Muscle of back (tissue), 11 donors: ENCODE results near the gene MAP7D1. TPM values are rescaled to one million over a fixed set of nuclear protein-coding genes. Genes with fewer than 3 reads are reported as not detected.
"Not testable (repeated sequence)": the region's sequence is repeated elsewhere in the genome, so short reads cannot be mapped to it uniquely, and the experiment has no call there.

ENCODE experiments used
- DNase-seq, 3 donors: peaks; one replicate each; pipeline versions ENCODE4 v3.0.0 to v3.0.0-alpha.2; 2013
- polyA plus RNA-seq, 10 donors: library from polyadenylated mRNA; unstranded; fragments of 120-200 nt; gene quantifications; one replicate each; pipeline ENCODE4 v1.2.1, GENCODE V29; 2013; ENCODE audit not compliant: insufficient read length in 10 of 10

MAP7D1 gene
- polyA plus RNA-seq, 10 donors, result 117 to 169 (median 141) TPM

DNA sequence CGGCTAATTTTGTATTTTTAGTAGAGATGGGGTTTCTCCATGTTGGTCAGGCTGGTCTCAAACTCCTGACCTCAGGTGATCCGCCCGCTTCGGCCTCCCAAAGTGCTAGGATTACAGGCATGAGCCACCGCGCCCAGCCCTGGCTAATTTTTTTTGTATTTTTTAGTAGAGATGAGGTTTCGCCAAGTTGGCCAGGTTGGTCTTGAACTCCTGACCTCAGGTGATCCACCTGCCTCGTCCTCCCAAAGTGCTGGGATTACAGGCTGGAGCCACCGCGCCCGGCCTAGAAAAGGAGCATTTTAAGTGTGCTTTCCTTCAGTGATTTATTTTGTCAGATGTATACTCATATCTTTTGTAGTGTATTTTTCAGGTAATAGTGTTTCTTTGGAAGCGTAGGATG is 74.3 kb downstream of the MAP7D1 start:
- not testable (repeated sequence) for DNase-seq

Other genes starting within 250 kb of the MAP7D1 start
- gene AGO3, start 225.1 kb upstream of the MAP7D1 start, polyA plus RNA-seq, result 10 to 100 TPM in 5 of 10 donors, 1 to 10 TPM in 5; 8.0 to 13.9 (median 10.7) TPM
- gene TEKT2, start 72.1 kb upstream of the MAP7D1 start, polyA plus RNA-seq, result under 1 TPM; 0.28 to 0.65 (median 0.46) TPM
- 10 to 100 TPM; 21.8 to 26.8 (median 25.4) TPM for gene ADPRS, start 67.3 kb upstream of the MAP7D1 start, polyA plus RNA-seq
- 10 to 100 TPM in 8 of 10 donors, 1 to 10 TPM in 2; 5.5 to 35.9 (median 16.9) TPM for gene COL8A2, start 30.9 kb upstream of the MAP7D1 start, polyA plus RNA-seq
- gene TRAPPC3, start 6.7 kb upstream of the MAP7D1 start, polyA plus RNA-seq, result 10 to 100 TPM; 32.3 to 44.8 (median 33.9) TPM
- gene THRAP3, start 68.3 kb downstream of the MAP7D1 start, polyA plus RNA-seq, result 100 to 1,000 TPM in 3 of 10 donors, 10 to 100 TPM in 7; 83.5 to 120 (median 95.6) TPM
- gene SH3D21, start 150.2 kb downstream of the MAP7D1 start, polyA plus RNA-seq, result 1 to 10 TPM; 1.8 to 5.1 (median 3.1) TPM
- gene EVA1B, start 167.5 kb downstream of the MAP7D1 start, polyA plus RNA-seq, result 10 to 100 TPM; 17.7 to 53.6 (median 29.9) TPM
- 10 to 100 TPM; 18.0 to 31.0 (median 23.9) TPM for gene STK40, start 229.8 kb downstream of the MAP7D1 start, polyA plus RNA-seq
- 10 to 100 TPM; 19.4 to 27.9 (median 22.2) TPM for gene LSM10, start 241.7 kb downstream of the MAP7D1 start, polyA plus RNA-seq